CD4-positive, CD25-positive, alpha-beta regulatory T cell (primary cell): ENCODE data around the gene ZFPM1. TPM values are rescaled to one million over a fixed set of nuclear protein-coding genes. Genes with fewer than 3 reads are reported as not detected.

Source experiments
- ATAC-seq, 2 donors: fragments of 150-1000 bp; cut with Tn5 transposase; one replicate each; pipeline ENCODE4 v1.10.0; 2021; ENCODE audit warnings: low read depth in 2 of 2, moderate number of reproducible peaks in 2 of 2, moderate library complexity in 1 of 2
- DNase-seq, 3 donors: peaks; one replicate each; pipeline versions ENCODE4 v3.0.0 to v3.0.0-alpha.2; 2012 to 2022; ENCODE audit warnings: mixed read lengths in 1 of 3
- H3K27ac ChIP-seq: one replicate; pipeline ENCODE4 v1.7.0; 2013; ENCODE audit warnings: mild to moderate bottlenecking, low read length; ENCODE audit not compliant: insufficient read depth, poor library complexity, severe bottlenecking
- H3K27me3 ChIP-seq: one replicate; pipeline ENCODE4 v1.7.0; 2013; ENCODE audit warnings: low read length; ENCODE audit not compliant: control insufficient read depth, insufficient read depth
- H3K36me3 ChIP-seq: one replicate; pipeline ENCODE4 v1.7.0; 2013; ENCODE audit warnings: mild to moderate bottlenecking, low read length, moderate library complexity; ENCODE audit not compliant: control insufficient read depth, insufficient read depth
- H3K4me1 ChIP-seq: 2 replicates; pipeline ENCODE4 v1.7.0; 2013; ENCODE audit warnings: mild to moderate bottlenecking, low read length; ENCODE audit not compliant: insufficient read depth, control insufficient read depth, poor library complexity, severe bottlenecking
- H3K4me3 ChIP-seq: one replicate; pipeline ENCODE4 v1.7.0; 2013; ENCODE audit warnings: low read depth, mild to moderate bottlenecking, low read length, moderate library complexity
- H3K9me3 ChIP-seq, 2 experiments: 1 replicate in 1 of 2; 2 replicates in 1 of 2; pipeline ENCODE4 v1.7.0; 2013; ENCODE audit warnings: low read length in 2 of 2, mild to moderate bottlenecking in 1 of 2, moderate library complexity in 1 of 2; ENCODE audit not compliant: control insufficient read depth in 2 of 2
- H3K27ac Mint-ChIP-seq, 3 donors: one replicate each; pipeline ENCODE4 v1.8.0; 2020 to 2022; ENCODE audit warnings: mild to moderate bottlenecking in 3 of 3, mixed read lengths in 3 of 3, moderate library complexity in 2 of 3
- H3K27me3 Mint-ChIP-seq: one replicate; pipeline ENCODE4 v1.8.0; 2022; ENCODE audit warnings: mild to moderate bottlenecking, mixed read lengths
- H3K36me3 Mint-ChIP-seq: one replicate; pipeline ENCODE4 v1.8.0; 2020; ENCODE audit warnings: mixed read lengths
- H3K4me1 Mint-ChIP-seq, 4 donors: one replicate each; pipeline ENCODE4 v1.8.0; 2020 to 2022; ENCODE audit warnings: mixed read lengths in 4 of 4, mild to moderate bottlenecking in 1 of 4
- H3K4me3 Mint-ChIP-seq, 4 donors: one replicate each; pipeline ENCODE4 v1.8.0; 2020 to 2022; ENCODE audit warnings: mild to moderate bottlenecking in 4 of 4, mixed read lengths in 4 of 4, moderate library complexity in 3 of 4
- H3K9me3 Mint-ChIP-seq, 7 donors: one replicate each; pipeline ENCODE4 v1.8.0; 2020 to 2022; ENCODE audit warnings: mixed read lengths in 7 of 7, mild to moderate bottlenecking in 3 of 7, moderate library complexity in 2 of 7
- polyA plus RNA-seq, 4 donors: library from polyadenylated mRNA; unstranded; fragments of 300-500 nt; fragmentation: Illumina TruSeq; gene quantifications; one replicate each; pipeline ENCODE4 v1.2.3, GENCODE V29; 2021
- total RNA-seq: library from RNA; stranded (reverse); gene quantifications from one replicate; pipeline ENCODE4 v1.2.3, GENCODE V29; 2022

Gene ZFPM1
- total and polyA plus RNA-seq, 5 donors from 2014 or later: 0.07 to 30.2 (median 0.16) TPM

DNA sequence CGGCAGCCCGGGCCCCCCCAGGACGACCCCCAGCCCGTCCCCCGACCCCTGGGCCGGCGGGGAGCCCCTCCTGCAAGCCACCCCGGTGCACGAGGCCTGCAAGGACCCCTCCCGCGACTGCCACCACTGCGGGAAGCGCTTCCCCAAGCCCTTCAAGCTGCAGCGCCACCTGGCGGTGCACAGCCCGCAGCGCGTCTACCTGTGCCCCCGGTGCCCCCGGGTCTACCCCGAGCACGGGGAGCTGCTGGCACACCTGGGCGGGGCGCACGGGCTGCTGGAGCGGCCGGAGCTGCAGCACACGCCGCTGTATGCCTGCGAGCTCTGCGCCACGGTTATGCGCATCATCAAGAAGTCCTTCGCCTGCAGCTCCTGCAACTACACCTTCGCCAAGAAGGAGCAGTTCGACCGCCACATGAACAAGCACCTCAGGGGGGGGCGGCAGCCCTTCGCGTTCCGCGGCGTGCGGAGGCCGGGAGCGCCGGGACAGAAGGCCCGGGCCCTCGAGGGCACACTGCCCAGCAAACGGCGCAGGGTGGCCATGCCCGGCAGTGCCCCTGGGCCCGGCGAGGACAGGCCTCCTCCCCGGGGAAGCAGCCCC, 15.6 kb upstream of the ZFPM1 start:
- Mint-ChIP-seq H3K36me3 (no peaks in the 10 kb centered on the region), H3K27ac (no peak overlapping the region), H3K9me3 (no peaks in the 10 kb centered on the region), H3K4me1 (peaks cover 0 to 2% (median 0%) of the 10 kb centered on the region in 4 donors), H3K4me3 (no peak overlapping the region), H3K27me3 (no peaks in the 10 kb centered on the region)
- no peaks in the 10 kb centered on the region for H3K36me3 ChIP-seq
- peak; percentile 42 to 64 (median 51) for DNase-seq
- no peaks in the 10 kb centered on the region for H3K9me3 ChIP-seq
- no peaks in the 10 kb centered on the region for H3K4me1 ChIP-seq
- no peak overlapping the region for H3K4me3 ChIP-seq
- no peak overlapping the region for H3K27ac ChIP-seq
- ATAC-seq: peak; percentile 41 to 46
- no peaks in the 10 kb centered on the region for H3K27me3 ChIP-seq

DNA sequence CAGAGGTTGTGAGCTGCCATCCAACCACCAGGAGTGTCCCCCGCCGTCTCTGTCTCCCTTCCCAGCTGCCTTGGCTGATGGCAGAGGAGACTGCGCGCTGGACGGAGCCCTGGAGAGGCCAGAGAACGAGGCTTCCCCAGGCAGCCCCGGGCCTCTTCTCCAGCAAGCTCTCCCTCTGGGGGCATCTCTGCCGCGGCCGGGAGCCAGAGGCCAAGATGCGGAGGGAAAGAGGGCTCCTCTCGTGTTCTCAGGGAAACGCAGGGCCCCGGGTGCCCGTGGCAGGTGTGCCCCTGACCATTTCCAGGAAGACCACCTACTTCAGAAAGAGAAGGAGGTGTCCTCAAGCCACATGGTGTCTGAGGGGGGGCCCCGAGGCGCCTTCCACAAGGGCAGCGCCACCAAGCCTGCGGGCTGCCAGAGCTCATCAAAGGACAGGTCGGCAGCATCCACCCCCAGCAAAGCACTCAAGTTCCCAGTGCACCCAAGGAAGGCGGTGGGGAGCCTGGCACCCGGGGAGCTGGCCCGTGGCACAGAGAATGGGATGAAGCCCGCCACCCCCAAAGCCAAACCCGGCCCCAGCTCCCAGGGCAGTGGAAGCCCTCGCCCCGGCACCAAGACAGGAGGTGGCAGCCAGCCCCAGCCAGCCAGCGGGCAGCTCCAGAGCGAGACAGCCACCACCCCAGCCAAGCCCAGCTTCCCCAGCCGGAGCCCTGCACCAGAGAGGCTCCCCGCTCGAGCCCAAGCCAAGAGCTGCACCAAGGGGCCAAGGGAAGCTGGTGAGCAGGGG, 14.8 kb upstream of the ZFPM1 start:
- ATAC-seq (no peak), DNase-seq (no peak)
- peaks cover 0 to 1% (median 0%) of the 10 kb centered on the region in 7 donors for H3K9me3 Mint-ChIP-seq
- H3K27ac Mint-ChIP-seq: no peak overlapping the region
- H3K36me3 ChIP-seq: no peaks in the 10 kb centered on the region
- no peaks in the 10 kb centered on the region for H3K27me3 Mint-ChIP-seq
- H3K4me3 Mint-ChIP-seq: no peak overlapping the region
- no peak overlapping the region for H3K4me3 ChIP-seq
- H3K9me3 ChIP-seq: no peaks in the 10 kb centered on the region
- H3K27me3 ChIP-seq: no peaks in the 10 kb centered on the region
- peaks cover 0 to 5% (median 0%) of the 10 kb centered on the region in 4 donors for H3K4me1 Mint-ChIP-seq
- peaks cover 5% of the 10 kb centered on the region for H3K4me1 ChIP-seq
- no peaks in the 10 kb centered on the region for H3K36me3 Mint-ChIP-seq
- no peak overlapping the region for H3K27ac ChIP-seq

DNA sequence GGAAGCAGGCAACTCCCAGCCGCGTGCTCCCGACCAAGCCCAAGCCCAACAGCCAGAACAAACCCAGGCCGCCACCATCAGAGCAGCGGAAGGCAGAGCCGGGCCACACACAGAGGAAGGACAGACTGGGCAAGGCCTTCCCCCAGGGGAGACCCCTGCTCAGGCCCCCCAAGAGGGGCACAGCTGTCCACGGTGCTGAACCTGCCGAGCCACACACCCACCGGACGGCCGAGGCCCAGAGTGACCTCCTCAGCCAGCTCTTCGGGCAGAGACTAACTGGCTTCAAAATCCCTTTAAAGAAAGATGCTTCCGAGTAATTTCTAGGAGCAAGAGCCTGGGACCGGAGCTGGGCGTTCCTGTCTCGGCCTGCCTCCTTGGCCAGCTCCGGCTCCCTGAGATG, 14.1 kb upstream of the ZFPM1 start:
- Mint-ChIP-seq H3K36me3 (no peaks in the 10 kb centered on the region), H3K27ac (no peak overlapping the region), H3K4me1 (peaks cover 0 to 5% (median 0%) of the 10 kb centered on the region in 4 donors), H3K9me3 (peaks cover 0 to 1% (median 0%) of the 10 kb centered on the region in 7 donors), H3K27me3 (no peaks in the 10 kb centered on the region), H3K4me3 (no peak overlapping the region)
- DNase-seq: no peak
- no peaks in the 10 kb centered on the region for H3K9me3 ChIP-seq
- no peaks in the 10 kb centered on the region for H3K27me3 ChIP-seq
- H3K4me1 ChIP-seq: peaks cover 7% of the 10 kb centered on the region
- no peak for ATAC-seq
- no peak overlapping the region for H3K4me3 ChIP-seq
- no peak overlapping the region for H3K27ac ChIP-seq
- H3K36me3 ChIP-seq: no peaks in the 10 kb centered on the region

DNA sequence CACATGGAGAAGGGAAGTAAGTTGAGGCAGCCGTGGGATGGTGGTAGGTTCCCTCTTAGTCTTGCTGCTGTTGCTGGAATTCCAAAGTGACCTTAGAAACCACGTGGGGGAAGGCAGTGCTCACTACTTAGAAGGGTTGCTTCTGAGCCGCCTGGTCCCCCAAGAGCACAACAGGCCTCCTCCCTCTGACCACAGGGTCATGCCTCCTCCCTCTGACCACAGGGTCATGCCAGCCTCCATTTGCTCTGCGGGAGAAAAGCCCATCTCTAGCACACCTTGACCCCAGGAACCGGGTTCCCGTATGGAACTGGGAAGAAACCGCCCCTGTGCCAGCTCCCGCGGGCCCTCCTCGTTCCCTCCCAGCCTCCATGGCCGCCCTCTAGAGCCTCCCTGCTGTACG, 13.4 kb upstream of the ZFPM1 start:
- Histone ChIP-seq H3K4me1 (peaks cover 7% of the 10 kb centered on the region), H3K36me3 (no peaks in the 10 kb centered on the region), H3K9me3 (no peaks in the 10 kb centered on the region), H3K4me3 (no peak overlapping the region), H3K27me3 (no peaks in the 10 kb centered on the region), H3K27ac (no peak overlapping the region)
- Mint-ChIP-seq H3K27ac (no peak overlapping the region), H3K36me3 (no peaks in the 10 kb centered on the region), H3K27me3 (no peaks in the 10 kb centered on the region), H3K4me3 (no peak overlapping the region), H3K9me3 (peaks cover 0 to 1% (median 0%) of the 10 kb centered on the region in 7 donors), H3K4me1 (peaks cover 0 to 5% (median 0%) of the 10 kb centered on the region in 4 donors)
- ATAC-seq: no peak
- DNase-seq: no peak

DNA sequence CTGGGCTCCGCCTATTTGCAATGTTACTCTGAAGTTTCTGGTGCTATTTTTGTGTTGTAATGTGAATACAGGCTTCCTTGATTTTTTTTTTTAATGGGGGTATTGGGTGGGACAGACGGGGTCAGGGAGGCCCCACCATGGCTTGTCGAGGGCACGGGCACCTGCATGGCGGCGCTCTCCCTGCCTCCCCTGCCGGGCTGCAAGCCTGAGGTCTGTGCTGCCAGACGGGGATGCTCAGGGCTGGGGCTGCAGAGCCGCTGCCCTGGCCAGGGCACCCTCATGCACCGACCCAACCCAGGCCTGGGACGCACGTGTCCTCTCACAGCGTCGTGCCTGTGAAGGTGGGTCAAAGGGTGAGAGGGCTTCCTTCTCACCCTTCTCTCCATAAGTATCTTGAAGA, 13.0 kb upstream of the ZFPM1 start:
- peaks cover 0 to 1% (median 0%) of the 10 kb centered on the region in 7 donors for H3K9me3 Mint-ChIP-seq
- no peaks in the 10 kb centered on the region for H3K27me3 Mint-ChIP-seq
- Histone ChIP-seq H3K27ac (no peak overlapping the region), H3K27me3 (no peaks in the 10 kb centered on the region), H3K4me1 (peaks cover 7% of the 10 kb centered on the region), H3K36me3 (no peaks in the 10 kb centered on the region), H3K9me3 (no peaks in the 10 kb centered on the region), H3K4me3 (no peak overlapping the region)
- DNase-seq (no peak), ATAC-seq (no peak)
- H3K27ac Mint-ChIP-seq: no peak overlapping the region
- no peaks in the 10 kb centered on the region for H3K36me3 Mint-ChIP-seq
- H3K4me1 Mint-ChIP-seq: peaks cover 0 to 4% (median 0%) of the 10 kb centered on the region in 4 donors
- H3K4me3 Mint-ChIP-seq: no peak overlapping the region

DNA sequence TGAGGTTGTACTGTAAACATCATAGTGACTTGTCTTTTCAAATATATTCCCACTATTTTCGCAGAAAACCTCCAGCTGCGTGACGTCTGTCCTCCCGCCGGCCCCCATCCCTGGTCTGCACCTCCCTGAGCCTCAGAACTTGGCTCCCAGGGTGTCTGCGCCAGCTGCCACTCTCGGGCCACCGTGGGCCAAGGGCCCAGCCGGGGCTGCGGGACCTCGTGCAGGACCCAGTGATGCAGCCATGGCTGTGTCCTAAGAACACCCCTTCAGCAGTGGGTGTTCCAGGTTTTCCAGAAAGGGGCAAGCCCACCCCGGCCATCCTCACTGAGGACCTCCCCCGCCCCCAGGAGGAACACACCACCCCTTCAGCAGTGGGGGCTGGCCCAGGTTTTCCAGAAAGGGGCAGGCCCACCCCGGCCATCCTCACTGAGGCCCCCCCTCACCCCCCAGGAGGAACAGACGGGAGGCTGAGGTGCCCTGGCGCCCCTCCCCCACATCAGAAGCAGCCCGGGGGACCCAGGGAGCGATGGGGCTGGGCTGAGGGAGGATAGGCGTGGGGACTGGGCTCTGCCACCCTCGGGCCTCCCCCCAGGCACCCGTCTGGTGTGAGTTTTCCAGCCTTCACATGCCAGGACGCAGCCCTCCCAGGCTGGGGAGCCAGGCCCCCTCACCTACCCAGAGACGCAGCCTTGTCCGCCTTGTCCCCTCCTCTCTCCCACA, 12.2 kb upstream of the ZFPM1 start:
- peaks cover 0 to 3% (median 0%) of the 10 kb centered on the region in 4 donors for H3K4me1 Mint-ChIP-seq
- Histone ChIP-seq H3K9me3 (no peaks in the 10 kb centered on the region), H3K4me1 (peaks cover 7% of the 10 kb centered on the region), H3K36me3 (no peaks in the 10 kb centered on the region), H3K27ac (no peak overlapping the region), H3K4me3 (no peak overlapping the region), H3K27me3 (no peaks in the 10 kb centered on the region)
- H3K36me3 Mint-ChIP-seq: no peaks in the 10 kb centered on the region
- no peaks in the 10 kb centered on the region for H3K27me3 Mint-ChIP-seq
- H3K27ac Mint-ChIP-seq: peak overlapping the region in 1 of 3 donors; percentile 63
- no peak for DNase-seq
- no peak for ATAC-seq
- H3K4me3 Mint-ChIP-seq: no peak overlapping the region
- peaks cover 0 to 1% (median 0%) of the 10 kb centered on the region in 7 donors for H3K9me3 Mint-ChIP-seq

DNA sequence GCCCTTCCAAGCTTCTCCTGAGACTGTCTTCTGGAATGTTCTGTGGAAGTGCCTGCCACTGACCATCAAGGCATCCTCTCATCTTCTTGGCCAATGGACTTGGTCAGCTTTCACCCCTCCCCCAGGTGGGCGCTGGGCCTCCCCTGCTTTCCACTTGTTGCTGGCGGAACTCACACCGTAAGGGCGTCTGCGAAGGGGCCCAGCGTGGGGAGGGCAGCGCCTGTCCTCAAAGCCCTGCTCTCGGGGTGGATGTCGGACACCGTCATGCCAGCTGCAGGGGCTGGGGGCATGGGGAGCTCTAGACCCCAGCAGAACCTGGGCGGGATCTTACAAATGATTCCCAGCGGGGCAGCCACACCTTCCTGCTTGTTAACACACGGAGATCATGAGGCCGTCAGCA, 11.6 kb upstream of the ZFPM1 start:
- peaks cover 0 to 3% (median 0%) of the 10 kb centered on the region in 4 donors for H3K4me1 Mint-ChIP-seq
- peak overlapping the region in 1 of 3 donors; percentile 63 for H3K27ac Mint-ChIP-seq

More for the DNA sequence above, 11.6 kb upstream of the ZFPM1 start:
- Mint-ChIP-seq H3K4me3 (no peak overlapping the region), H3K36me3 (no peaks in the 10 kb centered on the region), H3K27me3 (no peaks in the 10 kb centered on the region), H3K9me3 (peaks cover 0 to 1% (median 0%) of the 10 kb centered on the region in 7 donors)
- H3K27ac ChIP-seq: no peak overlapping the region
- no peaks in the 10 kb centered on the region for H3K9me3 ChIP-seq
- no peak for DNase-seq
- ATAC-seq: no peak
- no peak overlapping the region for H3K4me3 ChIP-seq
- no peaks in the 10 kb centered on the region for H3K36me3 ChIP-seq
- peaks cover 7% of the 10 kb centered on the region for H3K4me1 ChIP-seq
- H3K27me3 ChIP-seq: no peaks in the 10 kb centered on the region
